HEK293 (cell line): ENCODE results near the gene HS3ST5.

Source experiments
- CTCF ChIA-PET: fragments of 350-600 bp; formaldehyde crosslinking; extraction: SDS; loops from one replicate; lab custom pipeline; 2021; ENCODE audit warnings: antibody characterized with exemption; lab: Yijun Ruan, JAX
- POLR2A ChIA-PET: fragments of 300-600 bp; formaldehyde crosslinking; extraction: SDS; loops from one replicate; lab custom pipeline; 2020; ENCODE audit warnings: antibody characterized with exemption, inconsistent platforms; lab: Yijun Ruan, JAX
- H3K27ac ChIP-seq: fragments of 200-500 bp; sonication (Bioruptor generic); 2 replicates; pipeline ENCODE4 v1.5.1; 2014; ENCODE audit warnings: low read depth, low read length, control low read depth, inconsistent platforms; ENCODE audit errors: extremely low read depth
- H3K36me3 ChIP-seq, 2 experiments: fragments of 200-500 bp in 1 of 2; sonication (Bioruptor generic) in 1 of 2; 1 replicate in 1 of 2; 2 replicates in 1 of 2; pipeline ENCODE4 v1.5.1; 2014 to 2017; ENCODE audit warnings: inconsistent platforms in 2 of 2, low read length in 2 of 2; ENCODE audit not compliant: control insufficient read depth in 2 of 2, insufficient read depth in 1 of 2
- H3K4me1 ChIP-seq: fragments of 200-500 bp; sonication (Bioruptor generic); 2 replicates; pipeline ENCODE4 v1.5.1; 2014; ENCODE audit warnings: mild to moderate bottlenecking, low read length, inconsistent platforms; ENCODE audit not compliant: control insufficient read depth, insufficient read depth
- H3K4me3 ChIP-seq: 2 replicates; pipeline ENCODE4 v1.5.1; 2011; ENCODE audit warnings: low read depth, mild to moderate bottlenecking, control low read depth, low read length, moderate library complexity
- H3K9me3 ChIP-seq: fragments of 200-500 bp; sonication (Bioruptor generic); 2 replicates; pipeline ENCODE4 v1.5.1; 2014; ENCODE audit warnings: low read depth, low read length, inconsistent platforms; ENCODE audit not compliant: control insufficient read depth, insufficient read depth
- BCL6B ChIP-seq: fragments of 450-650 bp; formaldehyde crosslinking; IDR thresholded peaks from 2 replicates; pipeline ENCODE4 v1.5.1; 2017; ENCODE audit warnings: missing biosample characterization, missing genetic modification characterization
- EGR2 ChIP-seq: fragments of 450-650 bp; formaldehyde crosslinking; IDR thresholded peaks from 2 replicates; pipeline ENCODE4 v1.5.1; 2016; ENCODE audit warnings: low read depth, missing biosample characterization, missing genetic modification characterization
- ELK4 ChIP-seq: IDR thresholded peaks from 2 replicates; pipeline ENCODE4 v1.6.1; 2011; ENCODE audit warnings: mild to moderate bottlenecking, low read depth, low read length, borderline replicate concordance
- GLI2 ChIP-seq: fragments of 450-650 bp; formaldehyde crosslinking; IDR thresholded peaks from 2 replicates; pipeline ENCODE4; 2017; ENCODE audit warnings: missing biosample characterization, missing genetic modification characterization, low read depth, borderline replicate concordance
- GLI4 ChIP-seq: fragments of 450-650 bp; formaldehyde crosslinking; IDR thresholded peaks from 2 replicates; pipeline ENCODE4 v1.5.1; 2016; ENCODE audit warnings: missing biosample characterization, missing genetic modification characterization
- HOXD13 ChIP-seq: sonication (generic); formaldehyde crosslinking; IDR thresholded peaks from 2 replicates; pipeline ENCODE4 v1.8.0; 2022; ENCODE audit warnings: missing genetic modification reagents, borderline replicate concordance
- PRDM1 ChIP-seq: fragments of 450-650 bp; formaldehyde crosslinking; IDR thresholded peaks from 2 replicates; pipeline ENCODE4; 2016; ENCODE audit warnings: missing biosample characterization, missing genetic modification characterization
- TRIM28 ChIP-seq: IDR thresholded peaks from 2 replicates; pipeline ENCODE4 v1.6.1; 2011; ENCODE audit warnings: low read length, control low read depth, borderline replicate concordance
- WT1 ChIP-seq: fragments of 450-650 bp; formaldehyde crosslinking; IDR thresholded peaks from 2 replicates; pipeline ENCODE4 v1.5.1; 2016; ENCODE audit warnings: missing biosample characterization, missing genetic modification characterization
- YY1 ChIP-seq: fragments of 450-650 bp; formaldehyde crosslinking; IDR thresholded peaks from 2 replicates; pipeline ENCODE4 v1.5.1; 2018; ENCODE audit warnings: missing biosample characterization, missing genetic modification characterization
- ZNF239 ChIP-seq: fragments of 450-650 bp; formaldehyde crosslinking; IDR thresholded peaks from 2 replicates; pipeline ENCODE4 v1.5.1; 2016; ENCODE audit warnings: missing biosample characterization, missing genetic modification characterization
- ZNF335 ChIP-seq: fragments of 450-650 bp; formaldehyde crosslinking; conservative IDR thresholded peaks from 2 replicates; pipeline ENCODE4 v1.5.1; 2016; ENCODE audit warnings: missing biosample characterization, missing genetic modification characterization
- ZNF354C ChIP-seq: fragments of 450-650 bp; formaldehyde crosslinking; IDR thresholded peaks from 2 replicates; pipeline ENCODE4 v1.5.1; 2016; ENCODE audit warnings: missing biosample characterization, missing genetic modification characterization, low read depth, borderline replicate concordance
- ZNF529 ChIP-seq: fragments of 450-650 bp; formaldehyde crosslinking; IDR thresholded peaks from 2 replicates; pipeline ENCODE4 v1.5.1; 2017; ENCODE audit warnings: missing genetic modification characterization, missing biosample characterization; ENCODE audit not compliant: insufficient replicate concordance
- ZNF561 ChIP-seq: fragments of 450-650 bp; IDR thresholded peaks from 2 replicates; pipeline ENCODE4 v1.5.1; 2018; ENCODE audit warnings: missing biosample characterization, missing genetic modification characterization, borderline replicate concordance
- ZNF585B ChIP-seq: fragments of 450-650 bp; formaldehyde crosslinking; IDR thresholded peaks from 2 replicates; pipeline ENCODE4 v1.5.1; 2016; ENCODE audit warnings: missing biosample characterization, missing genetic modification characterization
- ZNF658 ChIP-seq: fragments of 450-650 bp; formaldehyde crosslinking; IDR thresholded peaks from 2 replicates; pipeline ENCODE4; 2016; ENCODE audit warnings: missing biosample characterization, missing genetic modification characterization
- ZNF660 ChIP-seq: fragments of 450-650 bp; IDR thresholded peaks from 2 replicates; pipeline ENCODE4 v1.5.1; 2018; ENCODE audit warnings: missing biosample characterization, mild to moderate bottlenecking, missing genetic modification characterization
- ZNF792 ChIP-seq: fragments of 450-650 bp; formaldehyde crosslinking; IDR thresholded peaks from 2 replicates; pipeline ENCODE4 v1.5.1; 2016; ENCODE audit warnings: missing biosample characterization, missing genetic modification characterization
- TF ChIP-seq, protein P1 (sequence below): fragments of 450-650 bp; formaldehyde crosslinking; conservative IDR thresholded peaks from 2 replicates; pipeline ENCODE4 v1.5.1; 2016; ENCODE audit warnings: low read depth, missing biosample characterization, missing genetic modification characterization
- TF ChIP-seq, protein P2 (sequence below): fragments of 450-650 bp; formaldehyde crosslinking; IDR thresholded peaks from 2 replicates; pipeline ENCODE4 v1.5.1; 2016; ENCODE audit warnings: missing biosample characterization, missing genetic modification characterization

Gene HS3ST5

DNA sequence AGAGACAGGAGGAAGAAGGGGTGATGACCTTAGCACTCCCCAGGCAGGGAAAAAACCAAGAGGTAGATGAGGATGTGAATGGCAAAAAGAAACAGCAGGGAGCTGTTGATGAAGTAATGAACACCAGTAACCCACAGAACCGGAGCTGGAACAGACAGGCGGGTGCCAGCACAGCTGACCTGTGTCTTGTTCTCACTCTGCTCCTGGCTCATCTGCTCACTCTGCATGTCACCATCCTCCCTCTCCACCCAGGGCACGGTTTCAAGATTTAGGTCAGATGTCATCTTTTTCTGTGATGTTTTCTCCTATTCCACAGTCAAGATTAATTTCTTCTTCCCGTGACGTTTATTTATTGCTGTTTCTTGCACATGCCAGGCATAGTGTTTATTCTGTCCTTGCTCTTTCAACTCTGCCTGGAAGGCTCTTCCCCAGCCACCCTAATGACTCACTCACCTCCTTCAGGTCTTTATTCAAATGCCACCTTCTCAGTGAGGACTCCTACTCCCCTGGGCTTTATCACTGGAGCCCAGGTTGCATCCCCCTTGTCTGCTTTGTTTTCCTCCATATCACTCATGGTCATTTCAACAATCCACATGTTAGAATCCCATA, 207.4 kb downstream of the HS3ST5 start:
- ChIA-PET POLR2A (no interaction called here), CTCF (interaction anchor here (1.6 kb wide), 1 partner anchor 39 kb away, joined by 5 read pairs; no protein-coding TSS in a partner anchor)
- no peaks in the 10 kb centered on the region for H3K4me1 ChIP-seq
- H3K4me3 ChIP-seq = no peak overlapping the region
- no peaks in the 10 kb centered on the region for H3K36me3 ChIP-seq
- no peaks in the 10 kb centered on the region for H3K9me3 ChIP-seq
- H3K27ac ChIP-seq = no peak overlapping the region
- TF ChIP-seq ELK4 (no peak), ZNF585B (tag by site-specific recombination) (no peak), ZNF660 (tag by site-specific recombination) (no peak), GLI4 (tag by site-specific recombination) (no peak), TRIM28 (no peak), WT1 (tag by site-specific recombination) (no peak), ZNF529 (tag by site-specific recombination) (no peak), PRDM1 (tag by site-specific recombination) (no peak), ZNF354C (no peak)

- CTCF ChIA-PET = interaction anchor here (1.6 kb wide), 1 partner anchor 37 kb away, joined by 5 read pairs; no protein-coding TSS in a partner anchor
- Histone ChIP-seq H3K4me1 (no peaks in the 10 kb centered on the region), H3K4me3 (no peak overlapping the region), H3K9me3 (no peaks in the 10 kb centered on the region)
- TF ChIP-seq EGR2 (tag by site-specific recombination) = peak; percentile 41; the same call in 1 of the 2 replicates
- TF ChIP-seq, protein P1, sequence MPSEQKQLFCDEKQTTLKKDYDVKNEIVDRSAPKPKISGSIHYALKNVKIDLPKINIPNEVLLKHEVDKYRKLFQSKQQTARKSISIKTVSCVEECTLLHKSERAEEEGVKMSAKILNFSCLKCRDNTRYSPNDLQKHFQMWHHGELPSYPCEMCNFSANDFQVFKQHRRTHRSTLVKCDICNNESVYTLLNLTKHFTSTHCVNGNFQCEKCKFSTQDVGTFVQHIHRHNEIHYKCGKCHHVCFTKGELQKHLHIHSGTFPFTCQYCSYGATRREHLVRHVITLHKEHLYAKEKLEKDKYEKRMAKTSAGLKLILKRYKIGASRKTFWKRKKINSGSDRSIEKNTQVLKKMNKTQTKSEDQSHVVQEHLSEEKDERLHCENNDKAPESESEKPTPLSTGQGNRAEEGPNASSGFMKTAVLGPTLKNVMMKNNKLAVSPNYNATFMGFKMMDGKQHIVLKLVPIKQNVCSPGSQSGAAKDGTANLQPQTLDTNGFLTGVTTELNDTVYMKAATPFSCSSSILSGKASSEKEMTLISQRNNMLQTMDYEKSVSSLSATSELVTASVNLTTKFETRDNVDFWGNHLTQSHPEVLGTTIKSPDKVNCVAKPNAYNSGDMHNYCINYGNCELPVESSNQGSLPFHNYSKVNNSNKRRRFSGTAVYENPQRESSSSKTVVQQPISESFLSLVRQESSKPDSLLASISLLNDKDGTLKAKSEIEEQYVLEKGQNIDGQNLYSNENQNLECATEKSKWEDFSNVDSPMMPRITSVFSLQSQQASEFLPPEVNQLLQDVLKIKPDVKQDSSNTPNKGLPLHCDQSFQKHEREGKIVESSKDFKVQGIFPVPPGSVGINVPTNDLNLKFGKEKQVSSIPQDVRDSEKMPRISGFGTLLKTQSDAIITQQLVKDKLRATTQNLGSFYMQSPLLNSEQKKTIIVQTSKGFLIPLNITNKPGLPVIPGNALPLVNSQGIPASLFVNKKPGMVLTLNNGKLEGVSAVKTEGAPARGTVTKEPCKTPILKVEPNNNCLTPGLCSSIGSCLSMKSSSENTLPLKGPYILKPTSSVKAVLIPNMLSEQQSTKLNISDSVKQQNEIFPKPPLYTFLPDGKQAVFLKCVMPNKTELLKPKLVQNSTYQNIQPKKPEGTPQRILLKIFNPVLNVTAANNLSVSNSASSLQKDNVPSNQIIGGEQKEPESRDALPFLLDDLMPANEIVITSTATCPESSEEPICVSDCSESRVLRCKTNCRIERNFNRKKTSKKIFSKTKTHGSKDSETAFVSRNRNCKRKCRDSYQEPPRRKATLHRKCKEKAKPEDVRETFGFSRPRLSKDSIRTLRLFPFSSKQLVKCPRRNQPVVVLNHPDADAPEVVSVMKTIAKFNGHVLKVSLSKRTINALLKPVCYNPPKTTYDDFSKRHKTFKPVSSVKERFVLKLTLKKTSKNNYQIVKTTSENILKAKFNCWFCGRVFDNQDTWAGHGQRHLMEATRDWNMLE = no peak
- TF ChIP-seq, all 188 proteins: peak for 1
- POLR2A ChIA-PET = no interaction called here
- Histone ChIP-seq H3K27ac (no peak overlapping the region), H3K36me3 (no peaks in the 10 kb centered on the region)
These were observed 209.0 kb downstream of the HS3ST5 start for GRCh38 chr6:114133816-114134215.

DNA sequence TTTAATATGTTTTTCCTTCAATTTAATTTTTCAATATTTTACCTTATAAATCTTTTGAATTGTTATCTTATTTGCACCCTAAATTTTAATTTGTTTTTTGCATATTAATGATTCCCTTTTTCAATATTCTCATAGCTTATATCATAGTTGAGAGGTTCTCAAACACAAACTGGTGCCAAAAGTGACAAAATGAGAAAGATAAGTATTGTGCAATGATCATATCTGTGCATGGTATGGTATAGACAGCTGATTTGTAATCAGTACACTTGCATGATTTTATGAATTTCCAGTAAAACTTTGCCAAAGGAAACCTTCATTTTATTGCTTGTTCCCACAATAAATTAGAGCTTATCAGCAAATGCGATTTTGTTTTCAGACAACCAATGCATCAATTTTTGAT, 210.9 kb downstream of the HS3ST5 start:
- Histone ChIP-seq H3K4me3 (no peak overlapping the region), H3K27ac (no peak overlapping the region), H3K36me3 (no peaks in the 10 kb centered on the region), H3K9me3 (no peaks in the 10 kb centered on the region), H3K4me1 (no peaks in the 10 kb centered on the region)
- ChIA-PET CTCF (interaction anchor here (0.6 to 1.4 kb wide), 2 partner anchors 23 to 195 kb away, joined by 3 to 4 read pairs; no protein-coding TSS in a partner anchor), POLR2A (no interaction called here)
- TF ChIP-seq, protein P2, sequence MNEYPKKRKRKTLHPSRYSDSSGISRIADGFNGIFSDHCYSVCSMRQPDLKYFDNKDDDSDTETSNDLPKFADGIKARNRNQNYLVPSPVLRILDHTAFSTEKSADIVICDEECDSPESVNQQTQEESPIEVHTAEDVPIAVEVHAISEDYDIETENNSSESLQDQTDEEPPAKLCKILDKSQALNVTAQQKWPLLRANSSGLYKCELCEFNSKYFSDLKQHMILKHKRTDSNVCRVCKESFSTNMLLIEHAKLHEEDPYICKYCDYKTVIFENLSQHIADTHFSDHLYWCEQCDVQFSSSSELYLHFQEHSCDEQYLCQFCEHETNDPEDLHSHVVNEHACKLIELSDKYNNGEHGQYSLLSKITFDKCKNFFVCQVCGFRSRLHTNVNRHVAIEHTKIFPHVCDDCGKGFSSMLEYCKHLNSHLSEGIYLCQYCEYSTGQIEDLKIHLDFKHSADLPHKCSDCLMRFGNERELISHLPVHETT (tag by site-specific recombination) = no peak
- TF ChIP-seq GLI2 (no peak), ELK4 (no peak), ZNF335 (no peak), ZNF561 (no peak), ZNF239 (tag by site-specific recombination) (no peak), ZNF658 (tag by site-specific recombination) (no peak), BCL6B (tag by site-specific recombination) (no peak), YY1 (no peak), HOXD13 (CRISPR knock-in tag) (no peak), ZNF792 (tag by site-specific recombination) (no peak), WT1 (tag by site-specific recombination) (no peak), GLI4 (tag by site-specific recombination) (no peak)
